ENCODE results near the gene CD48. TPM values are rescaled to one million over a fixed set of nuclear protein-coding genes. Genes with fewer than 3 reads are reported as not detected.

Gene CD48
- total RNA-seq, 1 donor from 2014 or later: not detected

DNA sequence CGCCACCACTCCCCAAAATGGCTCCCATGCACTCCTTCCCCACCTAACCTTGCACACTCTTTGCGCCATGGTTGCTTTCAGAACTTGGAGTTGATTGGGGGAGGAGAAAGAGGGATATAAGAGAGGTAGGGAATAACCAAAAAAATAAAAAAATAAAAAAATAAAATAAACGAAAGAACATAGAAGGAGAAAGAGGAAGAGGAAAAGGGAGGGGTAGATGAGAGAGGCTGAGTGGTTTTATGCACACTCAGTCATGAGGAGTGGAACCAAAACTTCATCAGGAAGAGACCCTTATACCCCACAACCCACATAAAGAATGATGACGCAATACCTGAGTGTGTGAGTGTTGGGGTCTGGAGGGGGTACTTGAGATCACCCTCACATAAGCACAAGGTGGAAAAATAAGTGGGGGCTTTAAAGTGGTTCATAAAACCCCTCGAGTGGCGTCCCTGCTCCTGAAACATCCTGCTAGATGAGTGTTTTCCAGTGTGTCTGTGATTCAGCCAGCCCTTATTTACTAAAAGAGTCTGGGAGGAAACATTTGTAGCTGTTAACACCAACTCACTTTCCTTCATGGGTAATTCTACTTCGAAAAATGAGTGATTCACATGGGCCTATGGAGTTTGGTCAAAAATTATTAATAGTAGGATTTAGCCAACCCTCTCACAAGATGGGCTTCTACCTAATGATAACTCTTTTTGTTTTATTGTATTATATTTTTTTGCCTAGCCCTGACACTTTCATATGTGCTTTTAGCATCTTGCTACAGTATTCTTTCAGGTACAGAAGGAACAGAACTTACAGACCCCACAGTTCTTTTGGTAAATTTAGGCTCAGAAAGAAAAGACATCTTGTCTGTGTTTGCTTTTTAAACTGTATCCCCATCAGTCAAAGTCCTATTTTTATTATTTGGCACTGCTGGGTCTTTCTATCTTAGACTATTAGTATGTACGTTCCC lies 70.0 kb downstream of the CD48 start:
- no peak for TF ChIP-seq CTCF (conservative IDR thresholded peaks at IDR 0.05)
- H3K9me3 Mint-ChIP-seq: no peaks in the 10 kb centered on the region
- H3K27ac Mint-ChIP-seq: no peak overlapping the region
- H3K4me3 Mint-ChIP-seq: no peak overlapping the region
- no peak for DNase-seq (ENCODE audit: extremely low spot score, unreplicated experiment)
- peaks cover 9% of the 10 kb centered on the region for H3K4me1 Mint-ChIP-seq (ENCODE audit: unreplicated experiment)
- H3K27me3 Mint-ChIP-seq: peaks cover 24% of the 10 kb centered on the region
- H3K36me3 Mint-ChIP-seq: no peaks in the 10 kb centered on the region

DNA sequence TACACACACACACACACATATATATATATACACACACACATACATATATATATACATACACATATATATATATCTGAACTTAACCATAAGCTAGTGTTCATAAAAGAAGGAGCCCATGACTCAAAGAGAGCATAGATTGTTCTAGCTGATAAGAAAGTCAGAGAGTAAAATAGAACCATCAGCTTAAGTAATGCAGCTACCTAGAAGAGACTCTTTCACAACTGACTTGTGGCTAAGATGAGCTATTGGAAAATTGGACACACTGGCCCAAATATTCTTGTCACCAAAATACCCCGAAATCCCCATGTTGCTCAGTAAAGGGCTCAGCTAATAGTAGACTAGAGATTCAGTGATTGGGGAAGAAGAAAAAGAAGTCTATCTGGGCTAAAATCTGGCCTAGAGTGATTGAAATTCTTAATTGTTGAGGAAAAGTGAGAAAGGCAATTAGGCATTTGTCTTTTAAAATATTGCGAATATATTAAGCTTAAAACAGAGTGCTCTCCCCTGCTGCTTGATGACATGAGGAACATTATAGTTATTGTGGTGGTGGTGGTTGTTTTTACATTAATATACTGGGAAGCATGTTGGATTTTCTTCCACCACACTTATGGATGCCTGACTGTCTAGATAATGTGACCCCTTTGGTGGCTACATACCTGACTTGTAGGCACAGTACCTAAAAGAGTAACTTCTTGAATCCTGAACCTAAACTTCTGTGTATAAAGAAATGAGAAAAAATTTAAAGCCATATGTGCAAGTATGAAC lies 71.1 kb downstream of the CD48 start:
- Mint-ChIP-seq H3K9me3 (no peaks in the 10 kb centered on the region), H3K27ac (no peak overlapping the region), H3K4me3 (no peak overlapping the region), H3K36me3 (no peaks in the 10 kb centered on the region), H3K4me1 (ENCODE audit: unreplicated experiment) (peaks cover 9% of the 10 kb centered on the region), H3K27me3 (peaks cover 18% of the 10 kb centered on the region)
- TF ChIP-seq CTCF (conservative IDR thresholded peaks at IDR 0.05): no peak
- no peak for DNase-seq (ENCODE audit: extremely low spot score, unreplicated experiment)

DNA sequence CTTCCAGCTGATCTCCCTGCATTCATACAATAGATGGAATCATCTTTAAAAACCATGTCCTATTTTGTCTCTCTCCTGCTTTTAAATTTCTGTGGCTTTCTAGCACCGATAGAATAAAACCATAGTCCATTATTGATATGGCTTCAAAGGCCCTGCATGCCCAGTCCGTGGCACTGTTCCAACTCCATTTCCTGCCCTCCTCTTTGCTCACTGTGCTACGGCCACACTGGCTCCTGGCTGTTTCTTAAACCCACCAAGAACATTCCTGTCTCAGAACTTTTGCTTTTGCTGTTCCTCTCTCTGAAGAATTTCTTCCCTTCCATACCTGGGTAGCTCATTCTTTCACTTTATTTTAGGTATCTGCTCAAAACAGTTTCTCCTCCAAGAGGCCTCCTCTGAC lies 72.0 kb downstream of the CD48 start:
- H3K27me3 Mint-ChIP-seq: peaks cover 18% of the 10 kb centered on the region
- H3K4me3 Mint-ChIP-seq: no peak overlapping the region
- no peaks in the 10 kb centered on the region for H3K36me3 Mint-ChIP-seq
- peaks cover 9% of the 10 kb centered on the region for H3K4me1 Mint-ChIP-seq (ENCODE audit: unreplicated experiment)
- no peak for DNase-seq (ENCODE audit: extremely low spot score, unreplicated experiment)
- no peak overlapping the region for H3K27ac Mint-ChIP-seq
- H3K9me3 Mint-ChIP-seq: no peaks in the 10 kb centered on the region
- no peak for TF ChIP-seq CTCF (conservative IDR thresholded peaks at IDR 0.05)

DNA sequence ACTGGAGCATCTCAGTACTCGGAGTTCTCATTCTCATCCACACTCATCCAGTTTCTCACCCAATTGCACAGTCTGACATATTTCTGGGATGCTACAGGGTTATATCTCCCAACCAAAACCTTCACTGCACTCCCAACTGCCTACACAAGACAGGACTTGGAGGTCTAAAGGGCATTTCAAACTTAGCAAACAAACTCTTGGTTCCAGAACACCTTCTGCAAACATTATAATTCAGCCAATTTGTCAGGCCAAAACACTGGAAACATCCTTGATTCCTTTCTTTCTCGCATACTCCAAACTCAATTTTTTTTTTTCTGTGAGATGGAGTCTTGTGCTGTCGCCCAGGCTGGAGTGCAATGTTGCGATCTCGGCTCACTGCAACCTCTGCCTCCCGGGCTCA lies 72.7 kb downstream of the CD48 start:
- H3K36me3 Mint-ChIP-seq: no peaks in the 10 kb centered on the region
- H3K27me3 Mint-ChIP-seq: peaks cover 19% of the 10 kb centered on the region
- H3K4me1 Mint-ChIP-seq (ENCODE audit: unreplicated experiment): peaks cover 9% of the 10 kb centered on the region
- no peak for DNase-seq (ENCODE audit: extremely low spot score, unreplicated experiment)
- no peak overlapping the region for H3K4me3 Mint-ChIP-seq
- H3K27ac Mint-ChIP-seq: no peak overlapping the region
- H3K9me3 Mint-ChIP-seq: no peaks in the 10 kb centered on the region
- TF ChIP-seq CTCF (conservative IDR thresholded peaks at IDR 0.05): no peak

DNA sequence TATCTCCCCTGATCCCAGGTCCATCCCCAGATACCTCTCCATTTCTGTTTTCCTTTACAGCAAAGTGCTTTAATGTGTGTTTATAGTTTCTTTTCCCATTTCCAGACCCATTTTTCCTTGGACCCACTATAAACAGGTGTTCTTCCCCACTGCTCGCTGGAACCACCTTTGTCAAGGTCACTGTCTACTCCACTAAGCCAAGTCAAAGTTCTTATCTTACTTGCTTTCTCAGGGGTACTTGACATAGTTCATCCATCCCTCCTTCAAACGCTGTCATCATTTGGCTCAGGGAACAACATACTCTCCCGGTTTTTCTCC lies 73.1 kb downstream of the CD48 start:
- Mint-ChIP-seq H3K9me3 (no peaks in the 10 kb centered on the region), H3K4me3 (no peak overlapping the region), H3K4me1 (ENCODE audit: unreplicated experiment) (peaks cover 9% of the 10 kb centered on the region), H3K27me3 (peaks cover 23% of the 10 kb centered on the region), H3K36me3 (no peaks in the 10 kb centered on the region), H3K27ac (no peak overlapping the region)
- no peak for TF ChIP-seq CTCF (conservative IDR thresholded peaks at IDR 0.05)
- no peak for DNase-seq (ENCODE audit: extremely low spot score, unreplicated experiment)

Data from type B pancreatic cell (in vitro differentiated cells).